IMR-90 (cell line): ENCODE data around the gene YJEFN3.

ENCODE experiments used
- CEBPB ChIP-seq: IDR thresholded peaks from 2 replicates; pipeline ENCODE4 v1.6.1; 2012; ENCODE audit warnings: low read depth, low read length, improper control_type of control experiment
- CHD1 ChIP-seq: IDR thresholded peaks from 2 replicates; pipeline ENCODE4 v1.6.1; 2012; ENCODE audit warnings: low read depth, low read length, improper control_type of control experiment
- CTCF ChIP-seq: conservative IDR thresholded peaks from 2 replicates; pipeline ENCODE4 v1.5.1; 2012; ENCODE audit warnings: mild to moderate bottlenecking, low read depth, low read length, improper control_type of control experiment
- FOS ChIP-seq: fragments of 150-350 bp; IDR thresholded peaks from 2 replicates; pipeline ENCODE4 v1.6.1; 2016; ENCODE audit warnings: low read depth, low read length
- MAFK ChIP-seq: IDR thresholded peaks from 2 replicates; pipeline ENCODE4 v1.6.1; 2012; ENCODE audit warnings: low read depth, low read length, improper control_type of control experiment
- MXI1 ChIP-seq: IDR thresholded peaks from 2 replicates; pipeline ENCODE4 v1.6.1; 2012; ENCODE audit warnings: low read depth, mild to moderate bottlenecking, low read length, moderate library complexity, borderline replicate concordance
- POLR2A ChIP-seq: IDR thresholded peaks from 2 replicates; pipeline ENCODE4 v1.6.1; 2012; ENCODE audit warnings: mild to moderate bottlenecking, low read depth, low read length
- RAD21 ChIP-seq: IDR thresholded peaks from 2 replicates; pipeline ENCODE4 v1.6.1; 2012; ENCODE audit warnings: low read length, improper control_type of control experiment
- RCOR1 ChIP-seq: IDR thresholded peaks from 2 replicates; pipeline ENCODE4 v1.6.1; 2012; ENCODE audit warnings: mild to moderate bottlenecking, low read length, improper control_type of control experiment; ENCODE audit not compliant: insufficient replicate concordance
- RFX5 ChIP-seq: IDR thresholded peaks from 2 replicates; pipeline ENCODE4 v1.8.0; 2012; ENCODE audit warnings: low read depth, mild to moderate bottlenecking, low read length, moderate library complexity
- USF2 ChIP-seq: fragments of 150-350 bp; IDR thresholded peaks from 2 replicates; pipeline ENCODE4 v1.6.1; 2017; ENCODE audit warnings: mild to moderate bottlenecking, antibody characterized with exemption, low read length, low read depth

GRCh38 chr19:19533841-19534240 lies 5.1 kb downstream of the YJEFN3 start:
- TF ChIP-seq CTCF (no peak), FOS (no peak), CEBPB (no peak), CHD1 (no peak), RAD21 (no peak), POLR2A (no peak), RCOR1 (no peak), MXI1 (no peak), USF2 (no peak), RFX5 (no peak), MAFK (no peak)
